GM19240 (cell line): ENCODE results near the gene KIF13A.
"Not testable (repeated sequence)": the region's sequence is repeated elsewhere in the genome, so short reads cannot be mapped to it uniquely, and the experiment has no call there.

Experiments
- DNase-seq: peaks from one replicate; pipeline ENCODE4 v3.0.0; 2011; ENCODE audit warnings: low spot score; ENCODE audit not compliant: insufficient read length

KIF13A gene

DNA sequence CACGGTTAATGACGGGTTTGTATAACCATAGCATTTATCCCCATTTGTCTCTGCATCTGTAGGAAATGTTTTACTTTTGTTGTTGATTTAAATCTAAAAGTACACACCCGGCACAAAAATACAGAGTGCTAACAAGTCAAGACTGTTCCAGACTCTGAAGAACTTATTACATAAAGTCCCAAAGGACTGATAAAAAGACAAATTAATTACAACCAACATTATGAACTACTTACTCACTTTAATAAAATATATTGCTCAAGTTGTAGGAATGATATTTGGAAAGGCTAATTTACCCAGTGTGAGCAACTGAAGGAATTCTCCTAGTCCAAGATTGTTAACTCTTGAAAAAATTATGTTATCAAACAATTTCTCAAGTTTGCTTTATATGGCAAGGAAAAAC, 115.6 kb downstream of the KIF13A start:
- no peak for DNase-seq

DNA sequence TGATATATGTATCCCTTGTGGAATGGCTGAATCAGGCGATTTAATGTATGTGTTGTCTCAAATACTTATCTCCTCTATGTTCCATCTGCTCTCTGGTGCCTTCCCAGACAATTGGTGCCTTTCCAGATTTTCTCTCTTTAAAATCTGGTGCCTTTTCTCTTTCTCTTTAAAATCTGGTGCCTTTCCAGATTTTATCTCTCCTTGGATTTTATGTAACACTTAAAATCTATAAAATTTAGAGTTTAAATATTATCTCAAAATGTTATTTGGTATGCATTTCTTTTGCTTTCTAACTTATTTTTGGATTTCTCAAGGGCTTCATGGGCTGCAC, 116.3 kb downstream of the KIF13A start:
- no peak for DNase-seq

DNA sequence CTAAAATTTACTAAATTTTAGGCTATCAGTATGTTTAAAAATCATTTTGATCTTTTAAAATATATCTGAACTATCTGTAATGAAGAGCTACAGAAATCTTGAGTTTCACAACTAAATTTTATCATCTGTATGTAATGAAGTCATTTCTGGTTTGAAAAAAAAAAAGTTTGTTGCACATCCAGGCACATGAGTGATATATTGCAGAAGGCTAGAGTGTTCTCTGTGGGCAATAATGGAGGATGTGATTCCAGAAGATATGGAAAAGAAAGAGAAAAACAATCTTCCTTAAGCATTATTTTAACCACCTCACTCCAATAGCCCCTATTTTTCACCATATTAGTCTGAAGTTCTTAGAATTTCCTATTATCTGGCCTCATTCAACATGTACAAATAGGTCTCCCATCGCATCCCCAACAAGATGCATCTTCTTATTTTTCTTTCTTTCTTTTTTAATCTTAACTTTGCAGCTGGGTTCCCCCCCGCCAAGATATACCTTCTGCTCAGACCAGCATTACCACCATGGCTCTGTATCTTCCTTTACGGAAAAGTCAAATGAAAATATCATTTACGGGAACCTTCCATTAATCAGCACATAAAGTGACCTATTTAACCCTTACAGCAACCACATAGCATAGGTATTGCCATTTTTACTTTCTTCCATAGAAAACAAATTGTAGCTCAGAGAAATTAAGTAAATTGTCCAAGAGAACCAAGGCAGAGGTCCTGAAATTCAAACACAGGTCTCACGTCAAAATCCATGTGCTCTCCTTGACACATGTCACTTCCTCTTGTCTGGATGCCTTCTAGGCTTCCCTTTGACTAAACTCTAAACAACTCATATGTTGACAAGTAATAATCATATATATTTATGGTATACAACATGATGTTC, 116.9 kb downstream of the KIF13A start:
- no peak for DNase-seq

DNA sequence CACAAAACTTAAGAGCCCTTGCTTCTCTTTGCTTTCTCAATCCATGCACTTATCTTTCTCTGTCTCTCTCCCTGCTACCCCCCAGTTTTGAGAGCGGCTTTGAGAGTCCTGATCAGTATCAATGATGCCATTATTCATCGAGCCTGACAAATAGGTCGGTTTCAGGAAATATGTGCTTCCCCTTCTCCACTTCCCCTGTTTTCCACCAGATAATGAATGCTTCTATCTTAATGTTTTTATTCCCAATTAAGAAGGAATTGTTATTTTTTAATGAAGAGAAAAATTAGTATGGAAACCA, 117.7 kb downstream of the KIF13A start:
- no peak for DNase-seq

DNA sequence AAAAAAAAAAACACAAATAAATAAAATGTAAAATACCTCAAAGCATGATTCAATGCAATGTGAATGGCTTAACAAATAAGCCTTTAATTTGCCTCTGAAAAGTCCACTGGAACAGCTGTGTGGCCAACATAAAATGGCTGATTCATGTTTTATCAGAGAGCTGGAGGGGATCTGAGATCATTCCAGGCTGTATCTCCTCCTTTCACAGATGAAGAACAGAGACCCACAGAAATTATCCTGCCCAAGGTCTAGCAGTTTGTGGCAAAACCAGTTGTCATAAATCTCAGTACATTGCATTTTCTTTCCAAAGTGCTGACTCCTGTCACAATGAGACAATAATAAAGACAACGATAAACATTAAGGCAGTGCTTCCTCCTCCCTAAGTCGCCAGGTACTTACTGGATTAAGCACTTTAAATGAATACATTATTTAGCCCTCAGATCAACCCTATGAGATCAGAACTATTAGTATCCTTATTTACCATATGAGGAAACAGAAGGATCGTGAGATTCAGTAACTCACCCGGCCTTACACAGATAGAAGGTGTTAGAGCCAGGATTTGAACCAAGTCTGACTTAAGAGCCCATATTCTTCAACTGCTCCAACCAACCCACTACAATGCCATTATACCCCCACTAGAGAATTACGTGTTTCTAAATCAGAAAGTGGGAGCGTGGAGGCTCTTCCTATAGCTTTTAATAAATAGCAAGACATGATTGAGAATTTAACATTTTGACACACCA, 118.3 kb downstream of the KIF13A start:
- DNase-seq, result no peak

DNA sequence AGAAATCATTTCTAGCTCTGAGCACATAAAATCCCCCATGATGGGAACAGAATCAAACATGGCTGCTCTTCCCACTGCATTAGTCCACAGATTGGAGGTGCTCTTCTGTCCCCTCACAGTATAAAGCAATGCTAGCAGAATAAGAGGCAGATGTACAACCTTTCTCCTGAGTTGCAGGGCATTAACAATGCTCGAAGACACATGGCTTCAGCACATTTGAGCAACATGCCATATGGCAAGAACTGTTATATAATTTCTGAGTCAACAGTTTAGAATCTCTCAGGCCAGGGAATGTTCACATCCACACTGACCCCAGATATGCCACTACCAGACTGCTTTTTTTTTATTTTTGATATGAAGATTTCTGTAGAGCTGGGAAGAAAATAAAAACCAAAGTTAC, 119.6 kb downstream of the KIF13A start:
- DNase-seq, result no peak

DNA sequence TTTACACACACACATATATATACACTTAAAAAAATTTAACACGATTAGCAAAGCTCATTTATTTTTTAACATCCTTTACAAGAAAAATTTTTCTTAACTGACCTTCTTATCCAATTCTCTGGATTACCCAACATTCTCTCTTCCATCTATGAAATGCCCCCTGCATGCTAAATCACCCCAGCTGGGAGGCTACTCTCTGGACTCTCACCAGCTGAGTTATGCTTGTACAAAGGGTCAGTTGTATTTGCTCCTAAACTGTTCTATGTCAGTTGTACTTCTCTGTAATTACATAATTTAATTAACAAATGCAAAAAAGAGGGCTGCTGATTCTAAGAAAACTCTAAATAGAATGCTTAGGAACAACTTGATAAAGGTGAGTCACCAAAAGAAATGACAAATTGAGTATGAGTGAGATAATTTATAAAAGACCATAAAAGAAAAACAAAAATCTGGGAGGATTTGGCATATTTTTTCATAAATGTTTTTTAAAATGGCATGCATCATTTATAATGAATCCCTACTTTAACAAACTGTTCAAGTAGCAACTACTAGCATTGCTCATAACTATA, 120.5 kb downstream of the KIF13A start:
- no peak for DNase-seq

DNA sequence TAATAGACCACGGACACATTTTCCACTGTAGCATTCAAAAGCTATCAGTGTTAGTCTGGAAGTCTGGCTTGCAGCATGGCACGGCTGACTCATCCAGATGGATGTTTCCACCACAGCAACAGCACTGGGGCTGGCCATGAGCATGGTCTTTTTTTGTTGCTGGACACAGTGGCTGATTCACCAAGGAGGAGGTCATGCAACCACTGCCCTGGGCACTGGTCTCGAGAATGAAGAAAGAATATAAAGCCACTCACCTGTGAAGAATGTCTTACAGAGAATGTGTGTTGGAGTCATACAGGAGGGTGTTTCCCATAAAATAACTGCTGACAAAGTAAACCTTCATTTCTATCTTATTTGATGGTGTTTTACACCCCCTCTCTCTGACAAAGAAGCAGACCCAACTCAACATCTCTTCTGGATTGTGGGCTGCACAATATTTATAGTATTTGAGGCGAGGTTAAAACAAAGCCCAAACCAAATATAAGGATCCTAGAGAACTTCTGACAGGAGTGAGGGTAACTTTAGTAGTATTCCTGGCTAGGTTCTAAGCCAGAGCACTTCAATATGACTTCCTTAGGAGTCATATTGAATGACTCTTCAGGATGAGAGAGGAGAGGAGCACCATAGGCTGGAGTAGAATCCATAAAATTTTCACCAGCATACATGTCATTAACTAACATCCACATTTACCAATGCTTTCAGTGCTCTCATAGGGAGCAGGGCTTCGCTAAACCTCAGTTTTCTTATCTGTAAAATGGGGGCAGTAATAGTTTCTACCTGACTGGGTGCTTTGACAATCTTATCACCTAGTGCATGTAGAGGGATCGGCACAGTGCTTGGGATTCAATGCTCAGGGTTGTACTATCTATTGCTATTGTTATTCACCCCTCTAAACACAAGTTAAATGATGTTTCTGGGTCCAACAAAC, 121.4 kb downstream of the KIF13A start:
- no peak for DNase-seq

DNA sequence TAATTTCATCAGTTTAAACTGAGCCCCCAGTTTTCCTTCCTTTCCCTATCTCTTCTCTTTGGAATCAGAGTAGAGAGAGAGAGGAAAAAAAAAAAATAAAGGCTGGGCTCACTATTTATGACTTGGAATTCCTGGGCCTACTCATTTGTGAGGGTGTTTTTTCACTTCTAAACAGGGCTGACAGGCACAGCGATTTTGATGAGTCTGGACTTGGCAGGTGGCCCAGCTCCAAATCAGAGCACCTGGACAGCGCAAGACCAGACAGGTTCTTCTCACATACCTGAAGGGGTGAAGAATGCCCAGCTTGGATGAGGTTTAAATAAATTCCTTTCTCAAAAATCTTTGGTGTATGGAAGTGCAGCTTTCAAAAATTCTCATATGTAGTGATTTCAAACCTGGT, 122.2 kb downstream of the KIF13A start:
- DNase-seq, result no peak

DNA sequence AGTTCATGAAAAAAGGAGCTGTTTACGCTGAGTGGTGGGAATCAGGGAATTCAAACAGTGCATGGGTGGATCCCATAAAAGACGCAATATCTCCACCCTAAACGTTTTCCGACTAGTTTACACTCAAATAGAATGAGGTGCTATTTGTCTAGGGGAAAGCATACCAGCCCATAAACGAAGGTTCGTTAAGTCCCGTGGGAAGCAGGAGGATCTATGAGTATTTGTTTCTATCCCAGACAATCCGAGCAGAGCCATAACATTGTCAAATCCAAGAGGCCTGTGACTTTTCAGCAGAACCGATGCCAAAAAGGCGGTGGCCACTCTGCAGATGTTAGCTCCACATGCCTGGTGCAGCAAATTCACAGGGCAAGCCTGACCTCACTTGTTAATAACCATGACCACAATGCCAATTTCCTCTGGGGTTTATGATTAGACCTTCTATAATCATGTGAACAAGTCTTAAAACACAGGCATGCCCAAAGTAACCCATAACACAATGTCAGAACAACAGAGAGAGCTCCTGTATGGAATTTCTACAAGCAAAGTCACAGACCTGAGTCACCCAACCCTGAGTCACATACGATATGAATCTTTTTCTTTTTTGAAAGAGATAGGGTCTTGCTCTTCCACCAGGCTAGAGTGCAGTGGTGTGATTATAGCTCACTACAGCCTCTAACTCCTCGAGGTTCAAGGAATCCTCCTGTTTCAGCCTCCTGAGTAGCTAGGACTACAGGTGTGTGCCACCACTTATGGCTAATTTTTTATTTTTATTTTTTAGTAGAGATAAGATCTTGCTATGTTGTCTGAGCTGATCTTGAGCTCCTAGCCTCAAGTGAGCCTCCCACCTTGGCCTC, 123.3 kb downstream of the KIF13A start:
- no peak for DNase-seq

DNA sequence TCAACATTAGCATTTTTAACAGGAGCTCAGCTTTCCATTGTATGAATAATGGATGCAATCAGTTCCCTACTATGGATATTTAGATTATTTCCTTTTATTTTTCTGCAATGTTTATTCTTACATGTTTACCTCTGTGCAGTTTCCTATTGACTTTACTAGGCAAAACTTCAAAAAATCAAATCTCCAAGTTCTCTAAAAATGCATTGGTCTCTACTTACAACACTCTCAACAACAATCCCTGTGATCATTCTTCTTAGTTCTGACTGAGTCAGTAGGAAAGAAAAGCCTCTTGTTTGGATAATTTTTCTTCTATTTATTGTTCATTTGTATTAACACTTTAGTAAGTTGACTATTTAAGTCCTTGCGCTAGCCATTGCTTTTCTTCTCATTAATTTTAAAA, 126.1 kb downstream of the KIF13A start:
- no peak for DNase-seq

DNA sequence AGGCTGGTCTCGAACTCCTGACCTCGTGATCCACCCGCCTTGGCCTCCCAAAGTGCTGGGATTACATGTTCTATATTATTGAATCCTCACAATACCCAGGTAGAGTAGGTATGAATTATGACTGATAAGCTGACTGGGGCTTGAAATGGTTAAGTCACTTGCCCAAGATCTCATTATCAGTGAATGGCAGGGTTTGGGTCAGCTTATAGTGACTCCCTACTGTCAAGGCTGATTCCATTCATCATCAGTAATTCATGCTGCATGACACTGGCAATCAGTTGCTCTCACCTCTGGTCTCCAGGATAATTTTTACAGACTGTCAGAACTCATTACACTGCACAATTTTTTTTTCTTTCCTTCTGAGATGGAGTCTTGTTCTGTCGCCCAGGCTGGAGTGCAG, 127.6 kb downstream of the KIF13A start:
- no peak for DNase-seq

DNA sequence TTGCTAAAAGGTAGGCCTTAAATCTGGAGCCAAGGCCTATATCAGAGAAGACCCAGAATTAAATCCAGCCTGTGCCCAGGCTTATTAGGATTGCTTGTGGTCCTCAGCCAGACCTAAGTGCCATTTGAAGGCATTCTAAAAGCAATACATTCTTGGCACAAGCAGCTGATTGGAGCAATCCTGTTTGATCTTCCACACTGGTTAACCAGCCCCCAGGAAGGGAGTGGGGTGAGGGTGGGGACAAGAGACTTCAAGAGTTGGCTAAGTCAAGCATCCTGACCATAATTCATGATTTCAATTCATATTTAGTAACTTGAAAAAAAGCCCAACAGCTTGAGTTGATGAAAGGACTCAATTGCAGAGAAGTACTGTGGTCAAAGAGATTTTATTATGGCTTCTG, 128.9 kb downstream of the KIF13A start:
- DNase-seq, result no peak

DNA sequence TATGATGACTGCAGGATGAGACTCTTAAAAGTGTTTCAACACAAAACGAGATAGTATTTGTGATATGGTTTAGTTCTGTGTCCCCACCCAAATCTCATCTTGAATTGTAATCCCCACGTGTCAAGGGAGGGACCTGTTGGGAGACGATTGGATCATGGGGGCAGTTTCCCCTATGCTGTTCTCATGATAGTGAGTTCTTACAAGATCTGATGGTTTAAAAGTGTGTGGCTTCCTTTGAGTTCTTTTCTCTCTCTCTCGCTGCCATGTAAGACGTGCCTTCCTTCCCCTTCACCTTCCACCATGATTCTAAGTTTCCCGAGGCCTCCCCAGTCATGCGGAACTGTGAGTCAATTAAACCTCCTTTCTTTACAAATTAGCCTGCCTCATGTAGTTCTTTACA, 130.2 kb downstream of the KIF13A start:
- not testable (repeated sequence) for DNase-seq

DNA sequence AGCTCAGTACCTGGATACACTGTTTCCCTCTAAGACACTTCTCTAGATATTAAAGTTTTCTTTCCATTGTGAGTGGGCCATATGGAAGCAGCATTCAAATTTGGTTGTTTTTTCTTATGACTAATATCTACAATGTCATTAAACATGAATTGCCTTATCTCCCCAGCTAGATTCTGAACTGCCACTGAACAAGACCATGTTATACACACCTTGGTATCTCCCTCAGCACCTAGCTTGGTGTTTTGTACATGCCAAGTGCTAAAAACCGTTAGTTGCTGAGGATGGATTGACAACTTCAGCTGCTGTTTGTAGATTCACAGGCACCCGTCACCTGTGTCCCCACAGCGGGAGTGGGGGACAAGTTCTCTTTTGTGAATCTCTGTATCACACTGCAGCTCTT, 131.1 kb downstream of the KIF13A start:
- no peak for DNase-seq

DNA sequence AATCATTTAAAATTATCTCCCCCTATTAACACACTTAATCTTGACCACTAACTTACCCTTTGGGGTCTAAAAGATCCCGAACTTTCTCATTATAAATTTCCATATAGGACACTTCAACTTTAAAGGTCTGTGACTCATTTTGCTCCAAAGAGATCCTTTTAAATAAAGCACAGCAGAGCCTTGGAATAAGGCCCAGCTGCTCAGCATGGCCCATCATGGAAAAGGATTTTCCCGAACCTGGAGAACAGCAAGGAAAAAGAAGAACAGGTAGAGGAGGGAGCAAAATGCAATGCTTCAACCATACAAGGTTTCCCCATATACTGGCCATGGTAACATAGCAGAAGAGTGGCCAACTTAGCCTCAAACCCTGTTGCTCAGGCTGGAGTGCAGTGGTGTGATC, 132.1 kb downstream of the KIF13A start:
- no peak for DNase-seq

DNA sequence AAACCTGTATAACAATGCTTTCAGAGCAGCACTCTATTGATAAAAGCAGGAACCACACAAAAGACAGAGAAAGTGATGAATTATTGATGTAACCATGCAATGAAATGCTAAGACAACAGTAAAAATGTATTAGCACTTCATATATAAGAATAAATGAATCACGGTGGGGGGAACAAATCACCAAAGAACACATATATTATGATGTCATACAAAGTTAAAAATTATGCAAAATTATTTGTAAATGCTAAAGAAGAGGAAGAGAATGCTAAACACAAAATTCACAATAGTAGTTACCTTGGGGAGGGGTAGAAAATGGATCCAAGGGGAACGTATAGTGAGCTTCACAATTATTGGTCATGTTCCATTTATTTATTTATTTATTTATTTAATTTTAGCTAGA, 133.9 kb downstream of the KIF13A start:
- no peak for DNase-seq

DNA sequence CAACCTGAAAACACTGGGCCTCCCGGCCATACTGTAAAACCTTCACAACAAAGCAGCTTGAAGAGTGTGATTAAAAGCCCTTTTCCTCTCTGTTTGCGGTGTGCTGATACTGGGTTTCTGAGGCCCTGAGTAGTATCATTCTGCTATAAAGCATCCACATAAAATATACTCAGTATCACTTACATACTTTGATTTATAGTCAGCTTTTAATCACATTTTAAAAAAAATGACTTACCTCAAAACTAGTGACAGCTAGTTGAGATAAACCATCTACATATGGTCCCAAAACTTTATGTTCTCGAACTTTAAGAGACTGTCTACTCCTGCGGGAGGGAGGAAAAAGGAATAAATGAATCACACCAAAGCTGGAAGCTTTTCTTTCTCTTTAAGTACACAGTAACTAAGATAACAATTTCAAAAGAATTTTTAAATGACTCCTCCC, 135.7 kb downstream of the KIF13A start:
- DNase-seq, result no peak

DNA sequence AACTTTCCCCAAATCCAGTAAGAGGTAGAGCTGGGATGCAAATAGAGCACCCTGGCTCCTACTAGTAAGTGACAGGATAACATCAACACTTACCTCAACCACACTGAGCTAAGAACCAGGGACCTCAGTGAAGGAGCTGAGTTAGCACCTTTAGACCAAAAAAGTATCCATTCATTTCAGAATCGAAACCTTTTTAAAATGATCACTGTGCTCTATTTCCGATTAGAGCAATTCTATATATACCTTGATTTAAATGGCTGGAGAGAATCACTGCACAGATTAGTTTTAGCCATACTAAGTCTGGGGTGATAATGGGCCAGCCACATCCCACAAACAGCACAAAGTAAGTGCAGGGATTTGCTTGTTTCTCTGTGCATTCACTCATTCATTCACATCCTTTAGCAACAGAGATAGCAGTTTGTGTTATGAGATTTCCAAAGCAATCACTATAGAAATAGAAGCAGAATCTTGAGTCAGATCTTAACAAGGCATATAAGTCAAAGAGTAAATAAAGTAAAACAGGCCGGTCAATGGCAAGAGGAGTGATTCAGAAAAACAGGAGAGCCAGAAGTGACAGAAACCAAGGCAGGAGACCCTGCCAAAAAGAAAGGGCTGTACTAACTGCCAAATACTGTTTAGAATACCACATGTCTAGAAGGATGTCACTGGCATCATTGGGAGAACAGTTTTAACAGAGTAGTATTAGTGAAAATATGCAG, 136.3 kb downstream of the KIF13A start:
- DNase-seq, result no peak

DNA sequence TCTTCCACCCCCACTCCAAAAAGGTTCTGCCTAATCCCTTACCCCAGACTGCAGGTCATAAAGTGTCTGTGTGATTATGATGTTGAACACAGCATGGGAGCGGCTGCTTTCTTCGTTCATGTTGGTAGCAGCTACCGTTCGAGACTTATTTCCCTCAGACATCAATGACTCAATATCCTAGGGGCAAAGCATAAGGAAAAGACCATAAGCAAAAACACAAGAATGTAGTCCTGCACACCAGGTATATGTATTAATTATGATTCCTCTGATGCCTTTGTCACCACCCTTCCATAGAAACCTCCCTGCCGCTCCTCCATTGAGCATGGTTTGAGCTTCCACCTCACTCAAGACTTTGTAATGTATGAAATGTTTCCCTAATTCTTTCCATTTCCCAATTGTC, 137.2 kb downstream of the KIF13A start:
- DNase-seq, result no peak
